SK-N-SH (cell line): ENCODE measurements around the gene ATF7IP2. TPM values are rescaled to one million over a fixed set of nuclear protein-coding genes. Genes with fewer than 3 reads are reported as not detected.

Experiments
- CTCF ChIA-PET: fragments of 300-600, 350-600 bp; formaldehyde crosslinking; extraction: SDS; loops from one replicate; lab custom pipeline; 2021; lab: Yijun Ruan, JAX
- POLR2A ChIA-PET: fragments of 350-600 bp; sonication (Branson Sonifier 250); formaldehyde crosslinking; extraction: SDS; loops from one replicate; lab custom pipeline; 2020; ENCODE audit warnings: antibody characterized with exemption, inconsistent platforms; lab: Yijun Ruan, JAX
- DNase-seq: peaks from one replicate; pipeline ENCODE4 v3.0.0; 2012
- H2AFZ ChIP-seq: fragments of 200-600 bp; sonication (generic); 2 replicates; pipeline ENCODE4 v1.8.1; 2016; ENCODE audit warnings: antibody characterized with exemption, mild to moderate bottlenecking, low read depth
- H3F3A ChIP-seq: fragments of 200-600 bp; sonication (generic); replicated peaks from 2 replicates; pipeline ENCODE3; 2016; ENCODE audit warnings: antibody characterized with exemption, mild to moderate bottlenecking; ENCODE audit not compliant: insufficient read depth
- H3K27ac ChIP-seq, 2 experiments: fragments of 200-500 bp in 1 of 2; fragments of 200-600 bp in 1 of 2; sonication (Bioruptor generic) in 1 of 2; sonication (generic), shearing (Covaris generic) in 1 of 2; 2 replicates each; pipeline versions ENCODE4 v1.5.1 to v1.6.1; 2014 to 2016; ENCODE audit warnings: low read depth in 2 of 2, inconsistent platforms in 1 of 2, low read length in 1 of 2, mild to moderate bottlenecking in 1 of 2, mixed read lengths in 1 of 2
- H3K27me3 ChIP-seq: fragments of 200-600 bp; sonication (generic), shearing (Covaris generic); 2 replicates; pipeline ENCODE4 v1.6.1; 2016; ENCODE audit warnings: mixed run types; ENCODE audit not compliant: insufficient read depth
- H3K36me3 ChIP-seq, 2 experiments: fragments of 200-500 bp in 1 of 2; fragments of 200-600 bp in 1 of 2; sonication (Bioruptor generic) in 1 of 2; sonication (generic) in 1 of 2; replicated peaks in 1 of 2; 2 replicates each; pipeline versions ENCODE3 to v1.5.1; 2014 to 2016; ENCODE audit warnings: low read length in 1 of 2, mild to moderate bottlenecking in 1 of 2; ENCODE audit not compliant: insufficient read depth in 2 of 2, control insufficient read depth in 1 of 2
- H3K4me1 ChIP-seq, 2 experiments: fragments of 200-500 bp in 1 of 2; fragments of 200-600 bp in 1 of 2; sonication (Bioruptor generic) in 1 of 2; sonication (generic), shearing (Covaris generic) in 1 of 2; 2 replicates each; pipeline versions ENCODE4 v1.5.1 to v1.6.1; 2014 to 2016; ENCODE audit warnings: low read depth in 1 of 2, low read length in 1 of 2, mixed run types in 1 of 2; ENCODE audit not compliant: insufficient read depth in 2 of 2, control insufficient read depth in 1 of 2
- H3K4me2 ChIP-seq: fragments of 200-600 bp; sonication (generic), shearing (Covaris generic); 2 replicates; pipeline ENCODE4 v1.6.1; 2017; ENCODE audit warnings: mixed run types
- H3K4me3 ChIP-seq, 2 experiments: fragments of 200-500 bp in 1 of 2; fragments of 200-600 bp in 1 of 2; sonication (Bioruptor generic) in 1 of 2; sonication (generic), shearing (Covaris generic) in 1 of 2; 2 replicates each; pipeline versions ENCODE4 v1.5.1 to v1.8.1; 2014 to 2016; ENCODE audit warnings: low read depth in 2 of 2, inconsistent platforms in 1 of 2, low read length in 1 of 2, mild to moderate bottlenecking in 1 of 2, mixed read lengths in 1 of 2, moderate library complexity in 1 of 2
- H3K79me2 ChIP-seq: fragments of 200-600 bp; sonication (generic); 2 replicates; pipeline ENCODE4 v1.8.1; 2017; ENCODE audit warnings: mild to moderate bottlenecking; ENCODE audit not compliant: insufficient read depth
- H3K9ac ChIP-seq: fragments of 200-600 bp; sonication (generic); 2 replicates; pipeline ENCODE4 v1.6.1; 2017; ENCODE audit warnings: mixed run types
- H3K9me2 ChIP-seq: fragments of 200-600 bp; sonication (generic); 2 replicates; pipeline ENCODE4 v1.6.1; 2017; ENCODE audit warnings: mixed run types
- H3K9me3 ChIP-seq: fragments of 200-600 bp; sonication (generic); 2 replicates; pipeline ENCODE4 v1.6.1; 2017; ENCODE audit warnings: mixed run types, mild to moderate bottlenecking, moderate library complexity
- H4K20me1 ChIP-seq: fragments of 200-600 bp; sonication (generic); 2 replicates; pipeline ENCODE4 v1.6.1; 2017; ENCODE audit warnings: mild to moderate bottlenecking, mixed run types; ENCODE audit not compliant: insufficient read depth
- EP300 ChIP-seq, 2 experiments: IDR thresholded peaks; 2 replicates each; pipeline versions ENCODE4 v1.4.0 to v1.6.1; 2012; ENCODE audit warnings: borderline replicate concordance in 1 of 2, low read depth in 1 of 2, low read length in 1 of 2
- EZH2phosphoT487 ChIP-seq: fragments of 200-600 bp; sonication (generic); IDR thresholded peaks from 2 replicates; pipeline ENCODE4 v1.6.1; 2017; ENCODE audit warnings: low read depth, mixed run types, mild to moderate bottlenecking, antibody characterized with exemption, moderate library complexity, borderline replicate concordance
- FOSL2 ChIP-seq: IDR thresholded peaks from 2 replicates; pipeline ENCODE4 v1.4.0; 2012; ENCODE audit warnings: low read depth, mild to moderate bottlenecking, moderate library complexity, borderline replicate concordance
- FOXJ3 ChIP-seq: sonication (generic); formaldehyde crosslinking; IDR thresholded peaks from 2 replicates; pipeline ENCODE4 v1.5.1; 2020; ENCODE audit warnings: mild to moderate bottlenecking, missing genetic modification reagents
- FOXM1 ChIP-seq: IDR thresholded peaks from 2 replicates; pipeline ENCODE4 v1.4.0; 2012; ENCODE audit warnings: low read depth, mild to moderate bottlenecking
- GATA2 ChIP-seq: sonication (generic); formaldehyde crosslinking; IDR thresholded peaks from 2 replicates; pipeline ENCODE4 v1.5.0; 2020; ENCODE audit warnings: mild to moderate bottlenecking, missing genetic modification reagents
- JUND ChIP-seq: IDR thresholded peaks from 2 replicates; pipeline ENCODE4 v1.4.0; 2012
- MEF2A ChIP-seq: IDR thresholded peaks from 2 replicates; pipeline ENCODE4 v1.4.0; 2012; ENCODE audit warnings: low read depth, borderline replicate concordance
- MXI1 ChIP-seq: IDR thresholded peaks from 2 replicates; pipeline ENCODE4 v1.6.1; 2012; ENCODE audit warnings: mild to moderate bottlenecking, low read depth, low read length, improper control_type of control experiment
- NFIC ChIP-seq: IDR thresholded peaks from 2 replicates; pipeline ENCODE4 v1.4.0; 2012; ENCODE audit warnings: borderline replicate concordance
- NRF1 ChIP-seq: IDR thresholded peaks from 2 replicates; pipeline ENCODE4 v1.6.1; 2012; ENCODE audit warnings: low read depth, mild to moderate bottlenecking, low read length
- PBX3 ChIP-seq: IDR thresholded peaks from 2 replicates; pipeline ENCODE4; 2012
- RAD21 ChIP-seq: IDR thresholded peaks from 2 replicates; pipeline ENCODE4 v1.6.1; 2012; ENCODE audit warnings: mild to moderate bottlenecking, low read length
- RCOR1 ChIP-seq: fragments of 150-350 bp; IDR thresholded peaks from 2 replicates; pipeline ENCODE4 v1.6.1; 2017; ENCODE audit warnings: antibody characterized with exemption, low read length
- REST ChIP-seq: IDR thresholded peaks from 2 replicates; pipeline ENCODE4 v1.6.1; 2012; ENCODE audit warnings: mild to moderate bottlenecking, low read depth, low read length, moderate library complexity
- RFX5 ChIP-seq: IDR thresholded peaks from 2 replicates; pipeline ENCODE4 v1.6.1; 2012; ENCODE audit warnings: mild to moderate bottlenecking, improper control_type of control experiment, low read length
- SIN3A ChIP-seq: IDR thresholded peaks from 2 replicates; pipeline ENCODE4 v1.6.1; 2012; ENCODE audit warnings: low read depth, mild to moderate bottlenecking, low read length, moderate library complexity, borderline replicate concordance
- USF1 ChIP-seq: IDR thresholded peaks from 2 replicates; pipeline ENCODE4 v1.4.0; 2012; ENCODE audit warnings: low read depth, borderline replicate concordance
- ZBTB33 ChIP-seq: IDR thresholded peaks from 2 replicates; pipeline ENCODE4 v1.4.0; 2012; ENCODE audit warnings: low read depth, borderline replicate concordance
- whole genome bisulfite sequencing: methylation state at CpG from one replicate; pipeline ENCODE4 v1.1.6; 2017; ENCODE audit warnings: low lambda C conversion rate; 5-methylcytosine and 5-hydroxymethylcytosine counted together
- polyA plus RNA-seq, 3 experiments: library from polyadenylated mRNA; depleted of rRNA; stranded (reverse); fragments of >200 nt; gene quantifications; 2 replicates each; pipeline ENCODE4 v1.2.3, GENCODE V29; 2012

The ATF7IP2 gene
- polyA plus RNA-seq, 1 of the 3 experiments (the other 2 are of a cell fraction) = 0.35 TPM

- Histone ChIP-seq H3K36me3 (no peaks in the 10 kb centered on the region), H3K27ac (no peak overlapping the region), H3K9me2 (no peaks in the 10 kb centered on the region), H3K27me3 (no peaks in the 10 kb centered on the region), H3K4me3 (no peak overlapping the region), H3K9me3 (no peaks in the 10 kb centered on the region), H3K4me1 (no peaks in the 10 kb centered on the region), H4K20me1 (no peaks in the 10 kb centered on the region), H3K4me2 (no peak overlapping the region), H3K9ac (no peak overlapping the region), H2AFZ (no peak overlapping the region), H3F3A (no peaks in the 10 kb centered on the region), H3K79me2 (no peaks in the 10 kb centered on the region)
- WGBS = 27% methylated on average over 5 of the region's 5 CpGs
- ChIA-PET POLR2A (no interaction called here), CTCF (no interaction called here)
- no peak for TF ChIP-seq REST
- no peak for TF ChIP-seq ZBTB33
- TF ChIP-seq RCOR1 = no peak
- TF ChIP-seq SIN3A = no peak
- no peak for TF ChIP-seq USF1
- no peak for TF ChIP-seq MEF2A
- TF ChIP-seq NRF1 = no peak
- no peak for TF ChIP-seq EZH2phosphoT487
- TF ChIP-seq EP300 (IDR thresholded peaks at IDR 0.05; ENCODE audit: borderline replicate concordance in 1 of 2, low read depth in 1 of 2, low read length in 1 of 2) = no peak
- TF ChIP-seq MXI1 = no peak
- no peak for TF ChIP-seq RFX5
- no peak for TF ChIP-seq FOXJ3
- no peak for TF ChIP-seq GATA2 (CRISPR knock-in tag)
- TF ChIP-seq FOXM1 = no peak
- no peak for TF ChIP-seq RAD21
- no peak for TF ChIP-seq JUND
- TF ChIP-seq NFIC = no peak
- TF ChIP-seq PBX3 = no peak
- no peak for TF ChIP-seq FOSL2
- no peak for DNase-seq
These were observed 36.0 kb upstream of the ATF7IP2 start for GRCh38 chr16:10349851-10350250.
